Measurements from ENCODE around the gene DNAJB5. TPM values are rescaled to one million over a fixed set of nuclear protein-coding genes. Genes with fewer than 3 reads are reported as not detected.
A peak's percentile ranks its signal among the peaks of the same experiment; 100 is the strongest.
"Not testable (repeated sequence)": the region's sequence is repeated elsewhere in the genome, so short reads cannot be mapped to it uniquely, and the experiment has no call there.

The DNAJB5 gene
- polyA plus RNA-seq (2013, experiment 1 of 2): 39.2 TPM
- polyA plus RNA-seq (2013, experiment 2 of 2): 38.4 TPM

DNA sequence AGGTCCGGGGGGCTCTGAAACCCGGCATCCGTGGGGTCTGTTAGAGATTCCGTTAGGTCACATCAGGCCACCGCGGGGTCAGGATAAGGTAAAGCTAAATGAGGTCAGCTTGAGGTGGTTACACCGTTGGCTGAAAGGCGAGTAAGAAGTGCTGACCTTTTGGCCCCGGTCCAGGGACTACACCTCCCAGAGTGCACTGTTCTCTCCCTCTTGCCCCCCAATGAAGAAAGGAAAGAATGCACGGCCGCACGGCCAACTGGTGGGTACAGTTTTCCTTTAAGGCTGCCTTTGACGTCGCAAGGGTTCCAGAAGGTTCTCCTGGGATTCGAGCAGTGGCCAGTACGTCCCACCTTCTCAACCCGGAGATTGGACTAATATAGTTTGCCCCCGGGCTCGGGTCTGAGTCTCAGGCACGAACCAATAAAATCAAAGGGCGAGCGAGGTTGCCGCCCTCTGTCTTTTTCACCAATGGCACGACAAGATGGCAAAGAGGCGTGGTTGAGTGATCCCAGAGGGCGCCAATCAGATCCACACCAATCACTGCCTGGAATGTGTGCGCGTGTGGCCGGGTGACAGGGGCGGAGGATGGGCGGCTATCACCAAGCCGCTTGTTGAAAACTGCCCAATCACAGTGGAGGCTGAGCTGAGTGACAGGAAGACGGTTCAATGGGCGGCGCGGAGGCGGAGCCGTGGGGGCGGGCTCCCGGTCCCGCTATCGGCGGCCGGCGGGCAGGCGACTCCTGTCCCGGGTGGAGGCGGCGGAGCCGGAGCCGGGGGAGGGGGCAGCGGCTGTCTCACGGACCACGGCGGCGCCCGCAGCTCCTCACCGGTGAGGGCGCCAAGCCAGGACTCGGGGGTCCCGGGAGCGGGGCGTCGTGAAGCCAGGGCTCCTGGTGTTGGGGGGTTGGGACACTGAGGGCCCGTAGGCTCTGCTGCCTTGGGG, at the start of gene DNAJB5:
Gene DNAJB5, plus strand, starts transcription at position 743 of the 943 bp plus-strand sequence. CDS start 886 bp downstream, outside the sequence.
- H3K36me3 ChIP-seq (ENCODE audit: insufficient read depth, low read length): peaks cover 6% of the 10 kb centered on the region; the same call in 1 of the 2 replicates
- peaks cover 31% of the 10 kb centered on the region for H3K4me1 ChIP-seq (ENCODE audit: insufficient read depth, low read length)
- peak within 1 kb of the TSS; percentile 86 for H3K9ac ChIP-seq (ENCODE audit: low read depth, low read length)
- under 1% methylated on average over 65 of the region's 65 CpGs for WGBS
- H3K9me3 ChIP-seq (ENCODE audit: insufficient read depth, low read depth, low read length): no peaks in the 10 kb centered on the region
- H3K4me3 ChIP-seq (ENCODE audit: low read length): peak within 1 kb of the TSS; percentile 84
- no peaks in the 10 kb centered on the region for H3K27me3 ChIP-seq (ENCODE audit: insufficient read depth, low read length)
- peak within 1 kb of the TSS; percentile 97 for H3K27ac ChIP-seq (ENCODE audit: low read depth, low read length)

DNA sequence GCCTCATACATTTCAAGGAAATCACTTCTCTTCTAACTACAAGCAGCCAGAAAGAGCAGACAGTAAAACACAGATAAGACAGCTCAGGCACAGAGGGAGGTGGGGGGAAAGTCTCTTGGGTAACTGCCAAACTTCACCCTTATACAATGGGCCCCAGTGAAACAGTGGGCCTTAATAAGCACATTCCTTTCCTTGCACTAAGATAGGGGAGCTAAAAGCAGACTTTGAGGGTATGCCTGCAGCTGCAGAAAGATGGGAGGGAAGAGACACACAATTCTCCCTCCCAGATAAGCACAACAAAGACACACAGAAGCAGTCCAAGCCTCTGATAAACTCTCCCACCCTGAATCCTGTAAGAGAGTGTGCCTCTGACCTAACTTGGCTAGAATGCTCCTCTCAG, 49.6 kb upstream of the DNAJB5 start:
- not testable (repeated sequence) for H3K27ac ChIP-seq (ENCODE audit: low read depth, low read length); H3K9me3 ChIP-seq (ENCODE audit: insufficient read depth, low read depth, low read length); H3K9ac ChIP-seq (ENCODE audit: low read depth, low read length); H3K4me3 ChIP-seq (ENCODE audit: low read length); H3K36me3 ChIP-seq (ENCODE audit: insufficient read depth, low read length); H3K4me1 ChIP-seq (ENCODE audit: insufficient read depth, low read length); H3K27me3 ChIP-seq (ENCODE audit: insufficient read depth, low read length)

DNA sequence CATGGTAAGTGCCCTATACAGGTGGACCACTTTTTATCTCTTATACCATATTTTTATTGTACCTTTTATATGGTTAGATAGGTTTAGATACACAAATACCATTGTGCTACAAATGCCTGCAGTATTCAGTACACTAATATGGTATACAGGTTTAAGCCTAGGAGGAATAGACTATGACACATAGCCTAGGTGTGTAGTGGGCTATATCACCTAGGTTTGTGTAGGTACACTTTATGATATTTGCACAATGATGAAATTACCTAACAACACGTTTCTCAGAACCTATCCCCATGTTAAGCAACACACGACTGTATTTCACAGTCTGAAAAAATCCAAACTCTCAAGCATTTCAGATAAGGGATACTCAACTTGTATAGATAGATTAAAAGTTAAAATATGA, 41.1 kb upstream of the DNAJB5 start:
- Histone ChIP-seq H3K9me3 (ENCODE audit: insufficient read depth, low read depth, low read length) (no peaks in the 10 kb centered on the region), H3K27ac (ENCODE audit: low read depth, low read length) (no peak overlapping the region), H3K36me3 (ENCODE audit: insufficient read depth, low read length) (no peaks in the 10 kb centered on the region), H3K9ac (ENCODE audit: low read depth, low read length) (no peak overlapping the region), H3K4me3 (ENCODE audit: low read length) (no peak overlapping the region), H3K27me3 (ENCODE audit: insufficient read depth, low read length) (peaks cover 8% of the 10 kb centered on the region; the same call in 1 of the 2 replicates), H3K4me1 (ENCODE audit: insufficient read depth, low read length) (no peaks in the 10 kb centered on the region)
- 79% methylated on average over 2 of the region's 2 CpGs for WGBS

DNA sequence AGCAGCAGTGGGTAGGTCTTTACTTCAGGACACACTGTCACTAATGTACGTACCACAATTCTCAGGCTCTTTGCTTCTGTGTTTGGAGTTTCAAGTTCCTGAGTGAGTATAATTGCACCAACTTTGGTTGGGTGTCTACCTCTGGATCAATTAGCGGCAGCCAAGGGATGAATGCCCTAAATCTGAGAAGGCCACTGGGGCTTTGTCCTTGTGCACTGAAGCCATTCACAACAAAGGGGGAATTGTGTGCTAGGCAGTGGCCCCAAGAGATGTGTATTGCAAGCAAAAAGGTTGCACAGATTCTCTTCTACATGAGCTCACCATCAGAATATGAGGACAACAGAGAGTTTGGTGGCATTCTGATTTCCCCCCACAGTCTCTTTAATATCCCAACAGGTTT, 35.3 kb upstream of the DNAJB5 start:
- no peak overlapping the region for H3K27ac ChIP-seq (ENCODE audit: low read depth, low read length)
- H3K4me1 ChIP-seq (ENCODE audit: insufficient read depth, low read length): no peaks in the 10 kb centered on the region
- WGBS: 89% methylated on average over 2 of the region's 2 CpGs
- no peak overlapping the region for H3K4me3 ChIP-seq (ENCODE audit: low read length)
- H3K9ac ChIP-seq (ENCODE audit: low read depth, low read length): no peak overlapping the region
- H3K9me3 ChIP-seq (ENCODE audit: insufficient read depth, low read depth, low read length): no peaks in the 10 kb centered on the region
- peaks cover 36% of the 10 kb centered on the region for H3K27me3 ChIP-seq (ENCODE audit: insufficient read depth, low read length)
- H3K36me3 ChIP-seq (ENCODE audit: insufficient read depth, low read length): no peaks in the 10 kb centered on the region

DNA sequence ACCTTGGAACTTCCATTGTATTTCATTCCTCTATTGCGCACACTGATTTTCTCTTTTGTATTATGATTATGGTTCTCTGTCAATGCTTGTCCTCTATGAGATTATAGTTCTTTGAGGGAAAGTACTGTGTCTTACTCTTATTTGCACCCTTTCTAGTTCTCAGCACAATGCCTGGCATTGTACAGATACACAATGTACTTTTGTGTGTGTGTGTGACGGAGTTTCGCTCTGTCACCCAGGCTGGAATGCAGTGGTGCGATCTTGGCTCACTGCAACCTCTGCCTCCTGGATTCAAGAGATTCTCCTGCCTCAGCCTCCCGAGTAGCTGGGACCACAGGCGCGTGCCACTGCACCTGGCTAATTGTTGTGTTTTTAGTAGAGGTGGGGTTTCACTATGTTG, 33.5 kb upstream of the DNAJB5 start:
- not testable (repeated sequence) for H3K4me1 ChIP-seq (ENCODE audit: insufficient read depth, low read length); H3K9me3 ChIP-seq (ENCODE audit: insufficient read depth, low read depth, low read length); H3K9ac ChIP-seq (ENCODE audit: low read depth, low read length); H3K4me3 ChIP-seq (ENCODE audit: low read length); H3K27ac ChIP-seq (ENCODE audit: low read depth, low read length); H3K36me3 ChIP-seq (ENCODE audit: insufficient read depth, low read length)
- H3K27me3 ChIP-seq (ENCODE audit: insufficient read depth, low read length): peaks cover 50% of the 10 kb centered on the region
- 93% methylated on average over 6 of the region's 7 CpGs for WGBS

DNA sequence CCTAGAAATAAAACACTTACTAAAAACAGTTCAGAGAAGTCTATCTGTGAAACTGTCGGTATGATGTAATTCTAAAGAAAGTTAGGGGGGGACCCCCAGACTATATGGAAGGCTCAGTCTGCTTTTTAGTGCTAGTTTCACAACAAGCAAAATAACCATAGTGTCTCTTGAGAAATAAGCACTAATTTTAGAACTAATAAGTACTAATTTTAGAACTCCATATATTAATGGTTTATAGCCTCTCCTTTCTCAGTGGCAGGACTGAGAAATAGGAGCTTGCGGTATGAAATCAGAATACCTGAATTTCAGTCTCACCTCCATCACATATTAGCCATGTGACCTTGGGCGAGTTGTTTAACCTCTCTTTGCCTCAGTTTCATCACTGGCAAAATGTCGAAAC, 32.9 kb upstream of the DNAJB5 start:
- H3K27ac ChIP-seq (ENCODE audit: low read depth, low read length): no peak overlapping the region
- no peak overlapping the region for H3K4me3 ChIP-seq (ENCODE audit: low read length)
- 92% methylated on average over 3 of the region's 4 CpGs for WGBS
- H3K36me3 ChIP-seq (ENCODE audit: insufficient read depth, low read length): no peaks in the 10 kb centered on the region
- H3K9ac ChIP-seq (ENCODE audit: low read depth, low read length): no peak overlapping the region
- peaks cover 50% of the 10 kb centered on the region for H3K27me3 ChIP-seq (ENCODE audit: insufficient read depth, low read length)
- no peaks in the 10 kb centered on the region for H3K9me3 ChIP-seq (ENCODE audit: insufficient read depth, low read depth, low read length)
- peaks cover 5% of the 10 kb centered on the region for H3K4me1 ChIP-seq (ENCODE audit: insufficient read depth, low read length)

DNA sequence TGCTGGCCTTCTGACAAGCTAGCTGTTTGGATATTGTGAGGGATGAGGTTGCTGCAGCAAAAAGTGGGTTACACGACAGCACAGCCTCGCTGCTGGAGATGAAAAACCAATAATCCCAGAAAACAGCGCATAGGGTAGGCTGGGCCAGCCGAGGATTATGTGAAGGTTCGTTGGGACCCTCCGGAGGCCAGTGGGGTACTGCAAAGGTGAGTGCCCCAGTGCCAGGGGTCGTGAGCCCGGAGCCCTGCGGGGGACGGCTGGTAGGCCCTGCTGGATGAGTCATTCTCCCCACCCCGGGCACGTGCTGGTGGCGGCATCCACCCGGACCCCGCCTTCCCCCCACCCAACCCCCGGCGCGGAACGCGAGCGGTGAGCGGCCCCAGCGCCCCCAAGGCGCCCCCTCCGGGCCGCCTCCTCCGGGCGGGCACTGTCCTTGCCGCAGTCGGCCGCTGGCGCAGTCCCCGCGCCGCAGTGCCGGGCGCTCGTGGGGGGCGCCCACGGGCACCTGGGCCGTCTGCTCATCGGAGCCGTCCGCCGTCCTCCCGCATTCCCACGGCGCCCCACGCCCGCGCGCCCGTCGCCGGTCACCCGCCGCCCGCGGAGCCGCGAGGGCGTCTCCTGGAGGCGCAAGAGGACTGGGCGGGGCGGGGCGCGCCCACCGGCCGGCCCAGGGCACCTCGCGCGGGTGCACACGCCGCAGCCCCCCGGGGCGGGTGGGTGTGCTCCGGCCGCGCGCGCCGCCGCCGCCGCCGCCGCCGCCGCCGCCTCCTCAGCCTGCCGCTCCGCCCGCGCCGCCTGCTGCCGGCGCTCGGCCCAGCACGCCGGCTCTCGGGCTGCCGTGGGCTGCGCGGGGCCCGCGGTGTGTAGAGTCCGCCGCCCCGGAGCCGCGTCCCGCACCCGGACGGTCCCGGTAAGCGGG, 31.8 kb upstream of the DNAJB5 start, which contains the start of gene PHF24:
Gene PHF24, plus strand, starts transcription at position 794 of the 919 bp plus-strand sequence. CDS start 13,014 bp downstream, outside the sequence.
- under 1% methylated on average over 116 of the region's 116 CpGs for WGBS
- H3K9ac ChIP-seq (ENCODE audit: low read depth, low read length): no peak within 1 kb of the TSS

DNA sequence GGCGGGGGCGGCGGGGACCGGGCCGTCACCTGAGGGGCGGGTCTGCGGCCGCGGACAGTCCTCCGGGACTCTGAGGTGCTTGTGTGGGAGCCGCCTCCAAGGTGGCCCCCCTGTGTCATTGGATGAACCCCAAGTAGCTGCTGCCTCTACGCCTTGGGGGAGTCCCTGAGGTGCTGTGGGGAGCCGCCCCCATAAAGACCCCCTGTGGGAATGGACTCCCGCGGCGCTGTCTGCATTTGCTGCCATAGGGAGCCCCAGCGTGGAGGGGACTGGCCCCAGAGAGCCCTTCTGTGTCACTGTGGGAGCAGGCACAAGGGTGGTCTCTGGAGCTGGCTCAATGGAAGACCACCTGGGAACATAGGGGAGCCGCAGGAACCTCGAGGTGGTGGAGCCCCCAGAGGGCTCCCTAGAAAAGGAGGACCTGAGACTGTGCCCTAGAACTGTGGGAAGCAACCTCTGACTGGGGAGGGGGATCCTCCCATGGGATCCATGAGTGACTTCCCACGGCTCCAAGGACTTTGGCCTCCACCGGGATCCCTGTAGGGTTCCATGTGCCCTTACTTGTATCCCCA, 31.0 kb upstream of the DNAJB5 start:
- Histone ChIP-seq H3K9ac (ENCODE audit: low read depth, low read length) (no peak overlapping the region), H3K27me3 (ENCODE audit: insufficient read depth, low read length) (peaks cover 45% of the 10 kb centered on the region), H3K27ac (ENCODE audit: low read depth, low read length) (no peak overlapping the region), H3K4me3 (ENCODE audit: low read length) (peak overlapping the region; percentile 46), H3K4me1 (ENCODE audit: insufficient read depth, low read length) (peaks cover 19% of the 10 kb centered on the region), H3K9me3 (ENCODE audit: insufficient read depth, low read depth, low read length) (no peaks in the 10 kb centered on the region), H3K36me3 (ENCODE audit: insufficient read depth, low read length) (no peaks in the 10 kb centered on the region)
- 16% methylated on average over 21 of the region's 21 CpGs for WGBS

More for the DNA sequence above, 31.8 kb upstream of the DNAJB5 start, which contains the start of gene PHF24:
- peaks cover 12% of the 10 kb centered on the region for H3K4me1 ChIP-seq (ENCODE audit: insufficient read depth, low read length)
- H3K36me3 ChIP-seq (ENCODE audit: insufficient read depth, low read length): no peaks in the 10 kb centered on the region
- peaks cover 48% of the 10 kb centered on the region for H3K27me3 ChIP-seq (ENCODE audit: insufficient read depth, low read length)
- H3K4me3 ChIP-seq (ENCODE audit: low read length): peak within 1 kb of the TSS; percentile 55
- no peak within 1 kb of the TSS for H3K27ac ChIP-seq (ENCODE audit: low read depth, low read length)
- H3K9me3 ChIP-seq (ENCODE audit: insufficient read depth, low read depth, low read length): no peaks in the 10 kb centered on the region

DNA sequence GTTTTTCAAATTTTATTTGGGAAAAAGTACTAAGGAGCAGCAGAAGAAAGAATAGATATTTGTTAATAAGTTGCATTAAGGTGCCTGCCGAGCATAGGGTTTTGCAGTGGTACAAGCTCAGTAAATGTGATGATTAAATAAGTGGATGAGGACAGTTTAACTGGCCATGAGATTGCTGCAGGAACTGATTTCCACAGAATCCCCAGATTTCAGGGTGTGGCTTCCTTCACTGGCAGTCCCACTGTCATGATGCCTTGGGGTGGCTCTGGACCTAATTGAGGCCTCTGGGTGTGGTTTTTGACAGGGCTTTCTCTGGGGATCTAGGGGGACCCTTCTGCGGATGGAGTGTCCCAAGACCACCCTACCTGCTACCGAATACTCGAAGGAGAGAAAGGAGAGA, 30.1 kb upstream of the DNAJB5 start:
- 91% methylated on average over 4 of the region's 4 CpGs for WGBS
- peaks cover 22% of the 10 kb centered on the region for H3K4me1 ChIP-seq (ENCODE audit: insufficient read depth, low read length)
- peaks cover 45% of the 10 kb centered on the region for H3K27me3 ChIP-seq (ENCODE audit: insufficient read depth, low read length)
- no peak overlapping the region for H3K27ac ChIP-seq (ENCODE audit: low read depth, low read length)
- no peak overlapping the region for H3K4me3 ChIP-seq (ENCODE audit: low read length)
- H3K36me3 ChIP-seq (ENCODE audit: insufficient read depth, low read length): no peaks in the 10 kb centered on the region
- no peaks in the 10 kb centered on the region for H3K9me3 ChIP-seq (ENCODE audit: insufficient read depth, low read depth, low read length)
- H3K9ac ChIP-seq (ENCODE audit: low read depth, low read length): no peak overlapping the region

DNA sequence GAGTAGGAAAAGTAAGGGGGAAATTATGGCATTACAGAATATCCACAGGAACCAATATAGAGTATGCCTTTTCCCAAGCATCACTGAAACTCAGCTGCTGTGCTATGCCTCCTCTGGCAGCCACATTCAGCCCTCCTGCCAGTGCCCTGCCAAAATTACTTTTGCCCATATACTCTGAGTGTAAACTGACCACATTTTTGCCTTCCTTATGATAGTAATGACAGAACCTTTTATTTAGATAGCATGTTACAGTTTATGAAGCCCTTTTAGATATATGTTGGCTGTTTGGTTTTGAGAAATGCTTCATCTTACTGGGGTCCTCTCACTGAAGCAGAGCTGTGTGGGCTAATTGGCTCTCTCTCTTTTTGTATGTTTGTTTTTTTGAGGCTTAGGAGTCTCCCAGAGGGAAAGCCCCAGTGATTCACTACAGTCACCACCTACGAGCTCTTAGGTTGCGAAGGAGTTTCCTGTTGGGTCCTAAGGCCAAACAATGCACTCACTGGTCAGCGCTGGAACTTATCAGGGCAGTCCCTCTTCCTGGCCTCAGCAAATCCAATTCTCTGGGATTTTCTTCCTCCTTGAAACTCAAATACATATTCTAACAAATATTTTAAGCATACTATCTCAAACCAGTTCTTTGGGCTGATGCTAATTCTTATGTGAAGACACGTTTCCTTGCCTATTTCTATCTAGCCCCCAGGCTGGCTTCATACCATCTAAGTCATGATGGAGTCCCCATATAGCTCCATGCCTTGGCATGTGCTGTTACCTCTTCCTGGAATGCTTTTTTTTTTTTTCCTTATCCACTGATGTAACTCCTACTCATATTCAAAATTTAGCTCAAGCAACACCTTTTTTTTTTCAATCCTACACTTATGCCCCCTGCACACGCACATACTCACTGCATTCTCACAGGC, 27.7 kb upstream of the DNAJB5 start:
- Histone ChIP-seq H3K9ac (ENCODE audit: low read depth, low read length) (no peak overlapping the region), H3K27me3 (ENCODE audit: insufficient read depth, low read length) (peaks cover 35% of the 10 kb centered on the region)
- 56% methylated on average over 5 of the region's 5 CpGs for WGBS

More for the DNA sequence above, 27.7 kb upstream of the DNAJB5 start:
- no peak overlapping the region for H3K4me3 ChIP-seq (ENCODE audit: low read length)
- H3K27ac ChIP-seq (ENCODE audit: low read depth, low read length): no peak overlapping the region
- peaks cover 22% of the 10 kb centered on the region for H3K4me1 ChIP-seq (ENCODE audit: insufficient read depth, low read length)
- H3K9me3 ChIP-seq (ENCODE audit: insufficient read depth, low read depth, low read length): no peaks in the 10 kb centered on the region
- no peaks in the 10 kb centered on the region for H3K36me3 ChIP-seq (ENCODE audit: insufficient read depth, low read length)

Data from HUES64 (cell line).